HG03060 (cell line): ENCODE results near the gene CACNA1H.

Experiments
- ATAC-seq: cut with Tn5 transposase; IDR thresholded peaks from one replicate; pipeline ENCODE4 v1.9.1; 2021; ENCODE audit warnings: low read depth, moderate number of reproducible peaks; ENCODE audit not compliant: unreplicated experiment

CACNA1H gene

DNA sequence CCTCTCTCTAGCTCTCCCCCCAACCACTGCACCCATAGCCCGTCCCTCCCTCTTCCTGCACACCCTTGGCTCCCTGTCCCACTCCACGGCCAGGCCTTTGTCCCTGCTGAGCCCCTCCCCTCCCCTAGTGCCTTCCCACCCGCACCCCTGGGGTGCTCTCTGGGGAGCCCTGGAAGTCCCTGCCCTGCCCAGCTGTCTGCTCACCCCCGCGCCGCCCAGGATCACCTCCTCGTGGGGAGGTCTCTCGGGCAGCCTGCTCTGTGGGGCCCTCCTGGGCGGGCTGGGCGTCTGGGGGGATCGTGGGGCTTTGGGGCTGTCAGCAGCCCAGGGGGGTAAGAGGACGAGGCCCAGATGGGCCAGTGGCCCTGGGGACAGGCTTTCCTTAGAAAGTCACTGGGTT lies 18.1 kb downstream of the CACNA1H start:
- no peak for ATAC-seq

DNA sequence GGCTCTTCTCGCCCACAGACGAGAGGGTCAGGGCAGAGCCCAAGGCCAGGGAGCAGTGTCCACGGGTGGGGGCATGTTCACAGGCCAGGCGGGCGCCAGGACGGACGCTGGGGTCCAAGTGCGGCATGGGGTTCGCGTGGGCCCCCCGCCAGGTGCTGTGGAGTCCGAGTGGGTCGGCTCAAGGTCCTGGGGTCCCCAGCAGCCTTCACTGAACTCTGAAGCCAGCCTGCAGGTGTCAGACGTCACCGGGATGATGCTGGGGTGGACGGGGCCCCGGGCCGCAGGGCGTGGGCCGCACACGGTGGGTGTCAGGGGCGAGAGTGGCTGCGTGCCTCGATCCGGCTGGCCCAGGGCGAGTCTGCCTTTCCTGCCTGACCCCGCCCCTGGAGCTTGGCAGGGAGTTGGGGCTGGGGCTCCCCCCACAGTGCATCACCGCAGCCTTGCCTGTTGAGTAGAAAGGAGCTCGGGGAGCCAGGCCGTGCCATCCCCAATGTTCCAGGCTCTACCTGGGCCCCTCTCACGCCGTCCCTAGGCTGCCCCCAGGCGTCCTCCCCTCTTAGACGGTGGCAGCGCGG lies 19.0 kb downstream of the CACNA1H start:
- no peak for ATAC-seq

DNA sequence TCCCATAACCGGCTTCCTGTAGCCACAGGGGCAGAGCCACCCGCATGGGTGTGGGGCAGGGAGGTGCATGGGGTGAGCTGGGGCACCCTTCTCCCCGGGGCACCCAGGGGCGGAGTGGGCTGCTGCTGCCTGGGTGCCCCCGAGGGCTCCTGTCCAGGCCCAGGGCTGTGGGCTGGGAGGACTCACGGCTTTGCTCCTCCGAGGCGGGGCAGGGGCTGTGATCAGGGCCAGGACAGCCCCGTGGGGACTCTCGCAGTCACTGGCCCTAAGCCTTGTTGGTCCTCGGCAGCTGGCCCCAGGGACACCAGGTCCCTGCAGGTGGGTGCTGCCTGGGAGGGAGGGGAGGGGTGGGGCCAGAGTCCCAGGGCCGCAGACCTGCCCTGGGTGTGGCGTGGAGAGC lies 19.7 kb downstream of the CACNA1H start:
- no peak for ATAC-seq

DNA sequence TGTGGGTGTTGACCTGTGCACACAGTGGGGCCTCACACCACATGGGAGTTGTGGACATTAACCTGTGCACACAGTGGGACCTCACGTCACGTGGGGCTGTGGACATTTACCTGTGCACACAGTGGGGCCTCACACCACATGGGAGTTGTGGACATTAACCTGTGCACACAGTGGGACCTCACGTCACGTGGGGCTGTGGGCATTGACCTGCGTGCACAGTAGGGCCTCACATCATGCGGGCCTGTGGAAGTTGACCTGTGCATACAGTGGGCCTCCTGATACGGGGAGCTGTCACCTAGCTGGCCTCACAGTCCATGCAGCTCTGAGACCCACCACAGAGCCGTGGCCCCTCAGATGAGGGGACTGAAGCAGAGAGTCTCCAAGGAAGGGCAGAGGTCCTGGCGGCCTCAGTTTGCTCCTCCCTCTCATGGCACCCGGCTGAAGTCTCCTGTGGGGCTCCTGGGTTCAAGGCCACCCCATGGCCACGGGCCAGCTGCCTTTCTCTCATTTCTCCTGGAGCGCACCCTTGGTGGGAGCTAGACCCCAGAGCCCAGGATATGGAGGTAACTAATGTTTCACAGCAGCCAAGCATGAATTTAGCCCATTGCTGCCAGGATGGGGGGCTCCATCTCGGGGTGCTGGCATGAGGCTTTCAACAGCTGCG lies 21.0 kb downstream of the CACNA1H start:
- ATAC-seq, result no peak

DNA sequence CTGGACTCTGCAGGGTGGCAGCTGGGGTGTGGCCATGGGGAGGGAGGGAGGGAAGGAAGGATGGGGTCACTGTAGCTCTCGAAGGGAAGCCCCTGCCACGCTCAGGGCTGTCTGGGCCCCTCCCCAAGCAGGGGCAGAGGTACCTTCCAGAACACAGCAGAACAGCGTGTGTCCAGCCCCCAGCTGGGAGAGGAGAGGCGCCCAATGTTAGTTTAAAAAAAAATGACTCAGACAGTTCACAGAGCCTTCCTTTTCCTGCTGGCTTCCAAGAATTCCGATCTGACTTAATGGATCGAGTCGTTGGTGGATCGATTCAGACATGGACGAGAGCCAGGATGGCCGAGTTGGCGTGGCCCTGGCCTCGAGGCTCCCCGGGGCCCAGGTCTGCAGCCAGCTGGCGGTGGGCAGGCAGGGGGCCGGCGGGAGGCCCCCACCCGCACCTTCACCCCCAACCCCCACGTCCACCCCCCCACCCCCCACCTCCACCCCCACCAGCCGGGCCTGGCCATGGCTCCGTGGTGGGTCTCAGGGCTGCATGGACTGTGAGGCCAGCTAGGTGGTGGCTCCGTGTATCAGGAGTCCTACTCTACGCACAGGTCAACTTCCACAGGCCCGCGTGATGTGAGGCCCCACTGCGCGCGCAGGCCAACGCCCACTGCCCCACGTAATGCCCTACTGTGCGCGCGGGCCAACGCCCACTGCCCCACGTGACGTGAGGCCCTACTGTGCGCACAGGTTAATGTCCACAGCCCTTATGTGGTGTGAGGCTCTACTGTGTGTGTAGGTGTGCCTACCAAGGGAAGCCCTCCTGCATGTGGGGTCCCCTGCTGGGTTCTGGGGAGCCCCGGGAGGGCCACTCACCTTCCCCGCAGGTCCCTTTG lies 21.8 kb downstream of the CACNA1H start:
- no peak for ATAC-seq

DNA sequence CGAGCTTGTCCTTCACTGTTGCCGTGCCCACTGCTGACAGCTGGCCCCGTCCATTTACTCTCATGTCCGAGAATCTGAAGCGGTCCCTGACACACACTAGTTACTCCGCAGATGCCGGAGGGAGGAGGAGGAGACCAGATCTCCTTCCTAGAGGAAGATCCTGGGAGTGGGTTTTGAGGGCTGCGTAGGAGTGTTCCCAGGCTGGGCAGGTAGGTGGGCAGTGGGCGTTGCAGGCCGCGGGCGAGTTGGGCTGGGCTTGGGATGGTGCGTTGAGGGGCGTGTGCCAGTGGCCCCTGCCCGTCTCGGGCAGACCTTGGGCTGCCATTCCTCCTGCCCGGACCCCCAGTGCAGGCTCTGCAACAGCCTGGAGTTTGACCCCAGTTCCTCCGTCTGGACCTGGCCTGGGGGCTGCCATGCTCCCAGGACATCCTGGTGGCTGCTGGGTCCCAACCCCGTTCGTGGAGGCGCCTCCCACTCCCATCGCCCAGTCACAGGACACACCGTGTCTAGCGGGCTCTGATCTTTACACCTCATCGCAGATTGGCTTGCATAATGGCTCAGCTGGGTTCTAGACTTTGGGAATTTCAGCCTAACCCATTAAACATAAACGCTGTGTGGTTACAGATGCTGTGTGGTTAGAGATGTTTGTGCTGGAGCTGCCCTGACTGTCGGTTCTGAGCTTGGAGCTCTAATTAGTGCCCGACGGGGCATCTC lies 22.8 kb downstream of the CACNA1H start:
- ATAC-seq, result no peak

DNA sequence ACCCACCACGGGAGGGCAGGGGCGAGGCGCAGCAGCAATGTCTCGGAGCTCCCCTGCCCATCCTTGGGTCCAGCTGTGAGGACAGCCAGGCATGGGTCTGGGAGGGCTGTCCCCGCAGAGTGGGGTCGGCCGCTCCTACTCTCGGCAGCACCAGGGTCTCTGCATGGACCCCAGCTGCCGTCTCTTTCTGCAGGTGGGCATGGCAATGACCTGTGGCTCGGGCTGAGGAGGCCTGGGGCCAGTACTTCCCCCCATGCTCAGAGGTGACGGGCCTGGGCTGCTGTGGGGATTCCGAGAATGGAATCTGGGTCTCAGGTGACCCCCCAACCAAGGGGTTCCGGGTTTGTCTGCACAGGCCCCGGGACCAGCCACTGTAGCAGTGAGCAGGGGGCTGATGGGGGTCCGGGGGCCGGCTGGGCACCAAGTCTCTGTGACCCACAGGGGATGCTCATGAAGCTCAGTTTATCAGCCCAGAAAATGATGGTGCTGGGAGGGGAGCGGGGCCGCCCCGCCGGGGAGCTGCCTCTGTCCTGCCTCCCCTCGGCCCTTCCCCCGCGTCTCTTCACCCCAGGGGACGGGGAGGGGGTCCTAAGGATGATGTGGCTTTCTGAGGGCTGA lies 23.5 kb downstream of the CACNA1H start:
- no peak for ATAC-seq

DNA sequence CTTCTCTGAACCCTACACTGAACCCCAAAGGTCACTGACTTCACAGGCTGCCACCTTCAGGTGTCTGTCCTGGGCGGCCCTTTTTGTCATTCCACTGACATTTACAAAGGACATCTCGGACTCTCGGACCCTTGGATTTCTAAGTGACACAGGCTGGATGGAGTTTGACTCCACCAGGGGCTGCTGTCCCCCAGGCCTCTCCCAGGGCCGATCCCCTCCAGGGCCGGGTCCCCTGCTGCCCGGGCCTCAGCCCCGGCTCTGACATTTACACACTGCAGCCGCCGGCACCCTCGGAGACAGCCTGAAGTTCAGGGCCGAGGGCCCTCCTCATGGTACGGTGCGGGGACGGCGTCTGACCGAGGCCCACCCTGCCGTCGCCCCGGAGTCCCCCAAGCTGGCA lies 24.1 kb downstream of the CACNA1H start:
- ATAC-seq, result no peak

DNA sequence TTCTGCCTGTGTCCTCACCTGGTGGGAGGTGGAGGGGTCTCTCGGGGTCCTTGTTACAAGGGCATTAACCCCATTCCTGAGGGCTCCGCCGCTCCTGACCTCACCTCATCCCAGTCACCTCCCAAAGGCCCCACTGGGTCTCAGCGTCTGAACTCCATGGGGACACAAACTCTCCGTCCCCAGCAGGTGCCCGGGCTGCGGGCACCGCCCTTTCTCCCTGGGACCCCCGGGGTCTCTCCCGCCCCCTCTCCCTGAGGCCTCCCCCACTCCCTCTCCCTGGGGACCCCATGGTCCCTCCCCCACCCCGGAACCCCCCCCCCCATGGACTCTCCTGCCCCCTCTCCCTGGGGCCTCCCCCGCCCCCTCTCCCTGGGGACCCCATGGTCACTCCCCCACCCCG lies 24.8 kb downstream of the CACNA1H start:
- no peak for ATAC-seq

DNA sequence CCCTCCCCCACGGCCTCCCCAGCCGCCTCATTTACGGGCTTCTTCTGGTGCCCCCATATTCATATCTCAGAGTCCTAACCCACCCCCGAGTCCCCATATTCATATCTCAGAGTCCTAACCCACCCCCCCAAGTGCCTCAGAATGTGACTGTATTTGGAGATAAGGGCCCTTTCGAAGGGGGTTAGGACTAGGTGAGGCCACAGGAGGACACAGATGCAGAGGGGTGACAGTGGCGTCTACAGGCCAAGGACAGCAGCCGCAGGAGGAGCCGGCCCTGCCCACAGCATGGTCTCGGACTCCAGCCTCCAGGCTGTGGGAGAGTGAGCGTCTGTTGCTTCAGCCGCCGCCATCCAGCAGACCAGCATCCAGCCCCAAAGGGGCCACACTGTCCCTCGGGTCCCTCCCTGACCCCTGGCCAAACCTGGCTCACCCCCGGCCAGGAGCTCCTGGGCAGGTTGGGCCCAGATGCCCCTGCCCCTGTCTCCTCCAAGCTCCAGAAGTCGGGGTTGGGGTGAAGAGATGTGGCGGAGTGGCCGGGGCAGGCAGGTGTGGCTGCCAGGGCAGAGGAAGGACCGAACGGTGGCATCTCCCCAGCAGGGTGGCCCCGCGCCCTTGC lies 25.5 kb downstream of the CACNA1H start:
- ATAC-seq, result no peak

DNA sequence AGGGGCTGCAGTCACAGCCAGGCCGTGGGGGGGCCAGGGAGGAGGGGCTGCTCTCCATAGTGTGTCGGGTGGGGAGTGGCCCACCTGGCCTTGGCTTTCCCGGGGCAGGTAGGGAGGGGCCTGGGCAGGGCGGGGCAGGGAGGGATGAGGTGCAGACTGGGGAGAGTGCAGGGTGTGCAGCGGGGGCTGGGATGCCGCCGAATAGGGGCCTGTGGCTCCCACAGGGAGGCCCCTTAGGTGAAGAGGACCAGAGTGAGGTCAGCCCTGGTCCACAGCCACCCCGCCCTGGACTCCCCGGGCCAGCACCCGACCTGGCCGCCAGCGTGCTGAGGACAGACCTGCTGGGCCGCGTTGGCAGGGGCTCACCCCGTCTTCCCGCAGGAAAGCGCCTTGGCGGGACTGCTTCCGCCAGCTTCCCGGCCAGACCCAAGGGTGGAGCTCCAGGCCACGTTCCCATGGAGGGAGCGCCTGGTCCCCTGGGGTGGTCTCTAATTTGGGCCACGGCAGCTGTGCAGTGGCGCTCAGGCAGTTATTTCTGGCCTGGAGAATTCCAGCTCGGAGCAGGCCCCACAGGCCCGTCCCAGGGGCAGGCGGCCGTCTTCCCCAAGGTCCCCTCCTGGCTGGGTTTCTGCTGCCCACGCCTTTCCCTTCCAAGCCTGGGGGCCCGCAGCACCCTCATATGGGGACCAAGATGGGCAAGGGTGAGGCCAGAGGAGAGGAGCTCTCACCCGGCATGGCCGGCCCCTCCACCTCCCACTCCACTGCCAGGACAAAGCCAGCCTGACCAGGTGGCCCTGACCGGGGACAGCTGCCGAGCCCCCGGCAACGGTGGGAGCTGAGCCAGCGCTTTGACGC lies 27.9 kb downstream of the CACNA1H start:
- no peak for ATAC-seq

DNA sequence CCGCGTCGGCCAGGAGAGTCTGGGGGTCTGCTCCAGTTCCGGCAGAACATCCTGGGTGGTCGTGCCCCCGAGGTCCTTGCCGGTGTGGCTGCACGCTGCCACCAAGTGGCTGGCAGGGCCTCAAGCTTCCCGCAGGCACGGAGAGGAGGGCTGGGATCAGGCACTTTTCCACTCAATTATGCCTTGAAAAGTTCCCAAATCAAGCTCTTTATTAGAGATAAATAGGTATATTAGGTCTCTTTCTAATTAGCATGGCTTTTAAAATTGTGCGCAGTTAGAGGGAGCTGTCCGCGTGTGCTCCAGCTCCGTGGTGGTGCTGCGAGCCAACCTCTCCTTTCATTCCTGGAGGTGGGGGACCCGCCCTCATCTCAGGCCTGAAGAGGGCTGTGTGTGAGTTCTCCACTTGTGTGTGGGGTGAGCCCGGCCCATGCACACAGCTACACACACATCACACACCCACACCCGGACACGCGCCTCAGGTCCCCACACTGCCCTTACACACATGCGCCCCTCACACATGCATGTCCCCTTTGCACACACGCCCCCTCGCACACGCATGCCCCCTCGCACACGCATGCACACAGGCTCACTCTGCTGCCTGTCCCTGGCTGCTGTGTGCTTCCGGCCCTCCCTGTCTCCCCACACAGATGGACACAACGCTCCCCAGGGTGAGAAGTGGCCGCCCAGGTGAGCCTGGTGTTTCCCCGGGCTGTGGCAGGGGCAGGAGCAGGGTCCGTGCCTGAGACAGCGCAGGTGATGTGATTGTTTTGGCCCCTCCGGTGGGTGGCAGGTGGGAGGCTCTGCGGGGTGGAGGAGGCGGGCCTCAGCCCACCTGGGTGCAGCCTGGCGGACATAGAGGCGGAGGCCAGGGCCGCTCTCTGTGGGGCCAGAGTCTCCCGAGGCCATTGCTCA lies 28.8 kb downstream of the CACNA1H start:
- no peak for ATAC-seq

DNA sequence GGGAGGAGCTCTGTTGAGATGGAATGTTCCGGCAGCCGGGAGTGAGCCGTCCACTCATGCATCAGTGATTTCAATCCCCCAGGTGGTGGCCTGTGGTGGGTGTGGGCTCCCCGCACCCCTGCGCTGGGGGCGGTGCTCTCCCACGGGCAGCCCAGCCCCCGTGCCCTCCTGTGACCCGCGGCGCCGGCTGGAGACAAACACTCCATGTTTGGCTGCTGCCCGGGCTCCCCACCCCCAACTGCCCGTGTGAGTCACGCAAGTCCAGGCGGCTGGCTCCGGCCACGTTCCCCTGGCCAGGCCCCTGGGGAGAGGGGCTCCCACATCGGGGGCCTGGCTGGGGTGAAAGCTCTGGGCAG lies 29.4 kb downstream of the CACNA1H start:
- ATAC-seq, result no peak

DNA sequence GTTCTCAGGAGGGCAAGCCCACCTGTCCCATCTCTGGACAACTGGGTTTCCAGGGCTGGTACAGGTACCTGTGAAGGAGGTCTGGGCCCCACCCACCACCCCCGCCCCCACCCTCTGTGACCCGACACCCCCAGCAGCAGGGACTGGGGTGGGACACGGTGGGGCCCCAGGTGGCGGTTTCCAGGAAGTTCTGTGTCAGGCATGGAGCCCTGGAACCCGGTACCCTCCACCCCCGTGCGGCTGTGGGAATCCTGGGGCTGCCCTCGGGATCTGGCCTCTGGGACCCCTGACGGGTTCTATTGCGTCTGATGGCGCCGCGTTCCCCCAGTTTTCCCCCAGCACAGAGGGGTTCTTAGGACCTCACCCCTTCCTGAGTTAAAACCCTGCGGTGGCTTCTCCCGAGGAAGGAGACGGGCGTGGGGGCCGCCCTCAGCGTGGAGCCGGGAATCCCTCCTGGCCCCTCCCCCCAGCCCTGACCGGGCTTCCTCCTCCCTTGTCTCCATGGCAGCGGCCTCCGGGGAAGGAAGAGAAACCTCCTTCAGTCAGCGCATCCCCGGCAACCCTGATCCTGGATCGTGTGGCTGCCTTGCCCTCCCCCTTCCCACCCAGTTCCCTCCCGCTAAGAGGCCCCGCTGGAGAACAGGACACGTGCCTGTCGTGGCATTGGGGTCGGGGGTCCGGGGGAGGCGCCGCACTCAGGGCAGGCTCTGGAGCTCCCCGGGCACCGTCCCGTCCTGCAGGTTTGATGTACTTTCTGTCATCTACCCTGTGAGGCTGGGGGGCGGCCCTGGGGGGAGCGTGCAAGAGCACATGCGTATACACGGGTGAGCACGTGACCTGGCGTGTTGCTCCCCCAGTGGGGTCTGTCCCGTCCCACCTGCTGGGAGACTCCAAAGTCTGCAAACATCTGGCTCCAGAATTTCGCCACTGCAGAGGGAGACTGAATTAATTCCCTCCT lies 30.3 kb downstream of the CACNA1H start:
- ATAC-seq, result no peak

DNA sequence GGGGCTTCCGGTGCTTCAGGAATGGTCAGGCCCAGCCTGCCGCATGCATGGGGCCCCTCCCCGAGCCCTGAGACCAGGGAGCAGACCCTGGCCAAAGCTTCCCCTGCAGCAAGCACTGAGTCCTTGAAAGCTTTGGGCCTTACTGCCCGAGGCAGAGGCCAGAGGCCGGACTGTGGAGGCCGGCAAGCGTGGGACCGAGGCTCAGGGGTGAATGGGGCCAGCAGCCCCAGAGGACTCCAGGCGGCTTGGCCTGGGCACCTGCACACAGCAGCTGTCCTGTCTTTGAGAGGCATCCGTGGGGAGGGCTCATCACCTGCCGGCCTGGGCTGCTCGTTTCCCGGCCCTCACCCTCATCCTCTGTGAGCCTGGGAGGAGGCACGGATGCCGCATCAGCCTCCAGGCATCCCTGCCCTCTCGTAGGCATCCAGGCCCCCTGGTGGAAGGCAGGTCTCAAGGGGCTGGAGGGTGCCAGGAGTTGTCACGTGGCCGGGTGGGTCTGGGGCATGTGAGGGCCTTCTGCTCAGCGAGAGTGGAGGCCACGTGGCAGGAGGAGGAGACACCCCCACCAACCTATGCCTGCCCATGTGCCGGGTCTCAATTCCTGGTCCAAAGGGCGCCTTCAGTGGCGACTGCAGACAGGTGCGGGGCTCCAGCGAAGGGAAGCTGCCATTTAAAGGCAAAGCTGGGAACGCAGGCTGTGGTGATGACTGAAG lies 31.4 kb downstream of the CACNA1H start:
- ATAC-seq, result no peak

DNA sequence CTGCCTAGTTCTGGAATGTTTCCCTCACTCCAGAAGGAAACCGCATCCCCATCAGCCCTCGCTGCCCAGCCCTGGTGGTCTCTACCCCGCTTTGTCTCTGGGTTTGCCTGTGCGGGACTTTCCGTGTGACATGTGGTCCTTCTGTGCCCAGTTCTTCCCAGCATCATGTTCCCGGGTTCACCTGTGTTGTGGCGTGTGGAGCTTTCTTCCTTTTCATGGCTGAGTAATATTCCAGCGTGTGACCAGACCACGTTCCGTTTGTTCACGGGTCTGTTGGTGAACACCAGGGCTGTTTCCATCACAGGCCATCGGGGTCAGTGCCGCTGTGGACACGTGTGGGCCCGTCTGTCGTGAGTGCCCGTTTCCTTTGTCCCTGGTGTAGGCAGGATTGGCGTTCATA lies 32.1 kb downstream of the CACNA1H start:
- no peak for ATAC-seq
